Measurements from ENCODE around the gene CPN2.

- TF ChIP-seq CTCF (conservative IDR thresholded peaks at IDR 0.05; ENCODE audit: low read length) (no peak), EZH2phosphoT487 (IDR thresholded peaks at IDR 0.05; ENCODE audit: borderline replicate concordance, low read depth, low read length) (no peak)
Measured at GRCh38 chr3:194300936-194301335, 50.2 kb downstream of the CPN2 start.

All from OCI-LY7 (cell line).